ENCODE results near the gene MINAR1. TPM values are rescaled to one million over a fixed set of nuclear protein-coding genes. Genes with fewer than 3 reads are reported as not detected.

MINAR1 gene, protein sequence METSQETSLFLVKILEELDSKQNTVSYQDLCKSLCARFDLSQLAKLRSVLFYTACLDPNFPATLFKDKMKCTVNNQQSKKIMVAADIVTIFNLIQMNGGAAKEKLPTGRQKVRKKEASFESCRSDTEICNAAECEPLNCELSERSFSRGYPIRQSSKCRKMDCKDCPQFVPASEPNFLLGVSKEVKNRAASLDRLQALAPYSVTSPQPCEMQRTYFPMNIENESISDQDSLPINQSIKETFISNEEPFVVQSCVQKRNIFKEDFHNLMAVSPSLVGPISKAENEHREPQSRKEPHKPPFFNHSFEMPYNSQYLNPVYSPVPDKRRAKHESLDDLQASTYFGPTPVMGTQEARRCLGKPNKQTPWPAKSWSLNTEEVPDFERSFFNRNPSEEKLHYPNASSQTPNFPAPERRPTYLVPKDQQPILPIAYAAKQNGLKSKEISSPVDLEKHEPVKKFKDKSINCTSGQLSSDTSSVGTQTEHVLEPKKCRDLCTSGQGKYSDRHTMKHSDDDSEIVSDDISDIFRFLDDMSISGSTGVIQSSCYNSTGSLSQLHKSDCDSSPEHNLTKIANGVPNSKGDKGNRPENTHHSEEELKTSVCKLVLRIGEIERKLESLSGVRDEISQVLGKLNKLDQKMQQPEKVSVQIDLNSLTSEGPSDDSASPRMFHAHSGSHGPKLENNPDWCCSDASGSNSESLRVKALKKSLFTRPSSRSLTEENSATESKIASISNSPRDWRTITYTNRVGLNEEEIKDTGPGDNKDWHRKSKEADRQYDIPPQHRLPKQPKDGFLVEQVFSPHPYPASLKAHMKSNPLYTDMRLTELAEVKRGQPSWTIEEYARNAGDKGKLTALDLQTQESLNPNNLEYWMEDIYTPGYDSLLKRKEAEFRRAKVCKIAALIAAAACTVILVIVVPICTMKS
- 0.75 and 0.96 TPM in 2 replicates for total RNA-seq

GRCh38 chr15:79431636-79432344, at the start of gene MINAR1:
Gene MINAR1, plus strand, starts transcription at chr15:79432336. Its CDS starts 23,812 bp downstream, at chr15:79456148.
- Histone ChIP-seq H3K4me3 (ENCODE audit: low read depth, low read length) (peak within 1 kb of the TSS; percentile 27), H3K27me3 (ENCODE audit: control insufficient read depth, insufficient read depth, low read length) (peaks cover 43% of the 10 kb centered on the region), H3K36me3 (ENCODE audit: control insufficient read depth, insufficient read depth, low read length) (no peaks in the 10 kb centered on the region)
- TF ChIP-seq, protein P1, sequence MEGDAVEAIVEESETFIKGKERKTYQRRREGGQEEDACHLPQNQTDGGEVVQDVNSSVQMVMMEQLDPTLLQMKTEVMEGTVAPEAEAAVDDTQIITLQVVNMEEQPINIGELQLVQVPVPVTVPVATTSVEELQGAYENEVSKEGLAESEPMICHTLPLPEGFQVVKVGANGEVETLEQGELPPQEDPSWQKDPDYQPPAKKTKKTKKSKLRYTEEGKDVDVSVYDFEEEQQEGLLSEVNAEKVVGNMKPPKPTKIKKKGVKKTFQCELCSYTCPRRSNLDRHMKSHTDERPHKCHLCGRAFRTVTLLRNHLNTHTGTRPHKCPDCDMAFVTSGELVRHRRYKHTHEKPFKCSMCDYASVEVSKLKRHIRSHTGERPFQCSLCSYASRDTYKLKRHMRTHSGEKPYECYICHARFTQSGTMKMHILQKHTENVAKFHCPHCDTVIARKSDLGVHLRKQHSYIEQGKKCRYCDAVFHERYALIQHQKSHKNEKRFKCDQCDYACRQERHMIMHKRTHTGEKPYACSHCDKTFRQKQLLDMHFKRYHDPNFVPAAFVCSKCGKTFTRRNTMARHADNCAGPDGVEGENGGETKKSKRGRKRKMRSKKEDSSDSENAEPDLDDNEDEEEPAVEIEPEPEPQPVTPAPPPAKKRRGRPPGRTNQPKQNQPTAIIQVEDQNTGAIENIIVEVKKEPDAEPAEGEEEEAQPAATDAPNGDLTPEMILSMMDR (IDR thresholded peaks at IDR 0.05; ENCODE audit: insufficient read depth, low read length, poor library complexity, severe bottlenecking): peak; percentile 11
- DNase-seq (ENCODE audit: low read depth): no peak

GRCh38 chr15:79394231-79394630, 37.9 kb upstream of the MINAR1 start:
- no peaks in the 10 kb centered on the region for H3K27me3 ChIP-seq (ENCODE audit: control insufficient read depth, insufficient read depth, low read length)
- TF ChIP-seq, protein P1 (IDR thresholded peaks at IDR 0.05; ENCODE audit: insufficient read depth, low read length, poor library complexity, severe bottlenecking): no peak
- H3K4me3 ChIP-seq (ENCODE audit: low read depth, low read length): no peak overlapping the region
- no peaks in the 10 kb centered on the region for H3K36me3 ChIP-seq (ENCODE audit: control insufficient read depth, insufficient read depth, low read length)
- DNase-seq (ENCODE audit: low read depth): no peak

- no peak for DNase-seq (ENCODE audit: low read depth)
- Histone ChIP-seq H3K27me3 (ENCODE audit: control insufficient read depth, insufficient read depth, low read length) (no peaks in the 10 kb centered on the region), H3K36me3 (ENCODE audit: control insufficient read depth, insufficient read depth, low read length) (no peaks in the 10 kb centered on the region), H3K4me3 (ENCODE audit: low read depth, low read length) (no peak overlapping the region)
- TF ChIP-seq, protein P1 (IDR thresholded peaks at IDR 0.05; ENCODE audit: insufficient read depth, low read length, poor library complexity, severe bottlenecking): no peak
Measured at GRCh38 chr15:79396850-79397249, 35.3 kb upstream of the MINAR1 start.

DNA sequence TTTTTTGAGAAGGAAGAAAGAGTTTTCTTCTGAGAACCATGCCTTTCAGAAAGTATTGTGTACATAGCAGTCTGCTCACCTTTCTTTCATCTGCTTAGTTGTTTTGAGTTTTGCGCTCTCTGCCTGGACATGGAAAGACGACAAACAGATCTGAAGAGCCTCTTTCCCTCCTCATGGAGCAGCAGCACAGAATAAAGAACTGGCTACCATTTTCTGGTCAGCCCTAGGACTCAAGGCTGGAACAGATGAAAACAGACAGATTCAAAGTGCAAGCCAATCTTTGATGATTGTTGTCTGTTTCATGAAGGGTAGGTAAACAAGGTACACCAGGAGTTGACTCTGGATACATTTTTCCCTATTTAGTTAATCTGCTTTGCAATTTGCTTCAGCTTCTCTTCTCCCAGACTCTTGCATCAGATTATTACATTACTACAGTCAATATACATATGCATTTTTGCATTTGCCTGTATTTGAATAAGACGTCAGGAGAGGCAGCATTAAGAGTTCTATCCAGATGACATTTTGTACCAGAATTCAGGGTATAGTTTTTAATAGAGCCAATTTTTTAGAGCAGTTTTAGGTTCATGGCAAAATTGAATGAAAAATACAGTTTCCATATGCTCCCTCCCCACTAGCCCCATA, 34.7 kb upstream of the MINAR1 start:
- no peaks in the 10 kb centered on the region for H3K36me3 ChIP-seq (ENCODE audit: control insufficient read depth, insufficient read depth, low read length)
- no peaks in the 10 kb centered on the region for H3K27me3 ChIP-seq (ENCODE audit: control insufficient read depth, insufficient read depth, low read length)
- TF ChIP-seq, protein P1 (IDR thresholded peaks at IDR 0.05; ENCODE audit: insufficient read depth, low read length, poor library complexity, severe bottlenecking): no peak
- H3K4me3 ChIP-seq (ENCODE audit: low read depth, low read length): no peak overlapping the region
- DNase-seq (ENCODE audit: low read depth): no peak

- DNase-seq (ENCODE audit: low read depth): no peak
- TF ChIP-seq, protein P1 (IDR thresholded peaks at IDR 0.05; ENCODE audit: insufficient read depth, low read length, poor library complexity, severe bottlenecking): no peak
- no peak overlapping the region for H3K4me3 ChIP-seq (ENCODE audit: low read depth, low read length)
- H3K36me3 ChIP-seq (ENCODE audit: control insufficient read depth, insufficient read depth, low read length): no peaks in the 10 kb centered on the region
- H3K27me3 ChIP-seq (ENCODE audit: control insufficient read depth, insufficient read depth, low read length): no peaks in the 10 kb centered on the region
Measured at GRCh38 chr15:79399606-79400005, 32.5 kb upstream of the MINAR1 start.

Measured in kidney epithelial cell (primary cell).